ENCODE data around the gene OAF. TPM values are rescaled to one million over a fixed set of nuclear protein-coding genes. Genes with fewer than 3 reads are reported as not detected.

Gene OAF
- total RNA-seq, 2 donors from 2014 or later, result 1.3 to 3.8 TPM

DNA sequence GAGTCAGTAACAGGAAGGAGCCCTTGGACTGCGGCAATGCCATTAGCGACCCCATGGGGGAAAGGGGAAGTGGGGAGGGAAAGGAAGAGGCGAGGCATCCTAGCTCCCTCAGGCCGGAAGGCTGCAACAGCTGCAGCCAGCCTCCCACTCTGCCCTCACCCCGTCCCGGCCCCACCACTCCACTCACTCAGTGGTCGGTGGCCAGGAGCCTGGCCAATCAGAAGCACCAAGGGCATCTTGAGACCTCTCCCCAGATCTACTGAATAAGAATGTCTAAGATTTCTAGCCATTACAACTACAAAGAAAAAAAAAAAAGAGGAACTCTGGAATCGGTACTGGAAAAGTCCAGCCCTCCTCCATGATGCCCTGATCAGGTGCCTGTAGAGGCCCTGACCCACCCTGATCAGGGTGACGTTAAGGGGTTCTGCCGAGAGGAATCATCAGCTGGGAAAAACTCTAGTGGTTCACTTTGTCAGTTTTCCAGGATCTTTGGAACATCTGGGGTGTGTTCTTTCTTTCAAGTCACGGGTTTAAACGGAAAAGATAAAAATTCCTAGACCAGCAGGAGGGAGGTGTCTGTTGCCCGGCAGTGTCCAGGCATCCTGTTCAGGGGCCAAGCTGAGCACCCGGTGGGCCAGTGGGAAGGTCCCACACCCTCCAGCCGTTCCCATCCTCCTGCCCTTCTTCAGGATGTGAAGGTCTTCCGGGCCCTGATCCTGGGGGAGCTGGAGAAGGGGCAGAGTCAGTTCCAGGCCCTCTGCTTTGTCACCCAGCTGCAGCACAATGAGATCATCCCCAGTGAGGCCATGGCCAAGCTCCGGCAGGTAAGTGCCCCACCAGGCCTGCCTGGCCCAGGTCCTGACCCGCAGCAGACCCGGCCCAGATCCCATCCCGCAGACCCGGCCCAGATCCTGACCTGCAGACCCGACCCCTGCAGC, 14.4 kb downstream of the OAF start:
- ATAC-seq (no peak), DNase-seq (no peak)
- H3K27ac Mint-ChIP-seq, result no peak overlapping the region
- peaks cover 33% of the 10 kb centered on the region for H3K27me3 Mint-ChIP-seq
- peaks cover 9% of the 10 kb centered on the region for H3K4me1 Mint-ChIP-seq
- H3K36me3 Mint-ChIP-seq (ENCODE audit: low read depth), result peaks cover 2% of the 10 kb centered on the region
- no peaks in the 10 kb centered on the region for H3K9me3 ChIP-seq (ENCODE audit: control insufficient read depth, low read length, poor library complexity, severe bottlenecking)
- H3K4me3 Mint-ChIP-seq, result no peak overlapping the region

DNA sequence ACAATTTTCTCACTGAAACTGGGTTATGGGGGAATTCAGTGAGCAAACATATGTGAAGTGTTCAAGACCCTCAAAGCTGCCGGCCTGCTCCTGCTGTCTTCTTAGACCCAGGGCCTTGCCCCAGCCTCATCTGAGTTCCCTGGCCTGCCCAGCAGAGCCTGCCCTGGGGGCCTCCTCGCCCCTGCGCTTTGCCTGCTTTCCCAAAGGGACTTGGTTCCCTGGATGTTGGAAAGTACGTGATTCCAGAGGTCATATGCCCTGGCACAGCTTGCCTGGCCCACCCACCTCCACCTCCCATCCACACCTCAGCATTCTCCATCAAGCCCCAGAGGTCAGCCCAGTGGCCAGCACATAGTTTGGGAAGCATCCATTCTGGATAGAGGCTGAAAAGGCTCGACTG, 15.4 kb downstream of the OAF start:
- no peaks in the 10 kb centered on the region for H3K9me3 ChIP-seq (ENCODE audit: control insufficient read depth, low read length, poor library complexity, severe bottlenecking)
- ATAC-seq (no peak), DNase-seq (no peak)
- Mint-ChIP-seq H3K4me3 (no peak overlapping the region), H3K36me3 (ENCODE audit: low read depth) (peaks cover 2% of the 10 kb centered on the region), H3K4me1 (peaks cover 5% of the 10 kb centered on the region), H3K27me3 (peaks cover 38% of the 10 kb centered on the region), H3K27ac (no peak overlapping the region)

DNA sequence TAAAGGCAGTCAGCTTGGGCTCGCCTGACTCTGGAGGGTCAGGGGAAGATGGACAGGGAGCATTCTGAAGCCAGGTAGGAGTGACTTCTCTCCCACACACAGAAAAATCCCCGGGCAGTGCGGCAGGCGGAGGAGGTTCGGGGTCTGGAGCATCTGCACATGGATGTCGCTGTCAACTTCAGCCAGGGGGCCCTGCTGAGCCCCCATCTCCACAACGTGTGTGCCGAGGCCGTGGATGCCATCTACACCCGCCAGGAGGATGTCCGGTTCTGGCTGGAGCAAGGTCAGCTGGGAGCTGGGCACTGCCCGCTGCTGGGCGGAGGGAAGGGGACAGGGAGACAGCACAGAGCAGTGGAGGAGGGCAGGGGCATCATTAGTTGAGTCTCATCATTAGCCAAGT, 15.9 kb downstream of the OAF start:
- no peaks in the 10 kb centered on the region for H3K9me3 ChIP-seq (ENCODE audit: control insufficient read depth, low read length, poor library complexity, severe bottlenecking)
- no peak overlapping the region for H3K4me3 Mint-ChIP-seq
- ATAC-seq (no peak), DNase-seq (no peak)
- no peak overlapping the region for H3K27ac Mint-ChIP-seq
- peaks cover 5% of the 10 kb centered on the region for H3K4me1 Mint-ChIP-seq
- peaks cover 2% of the 10 kb centered on the region for H3K36me3 Mint-ChIP-seq (ENCODE audit: low read depth)
- H3K27me3 Mint-ChIP-seq, result peaks cover 38% of the 10 kb centered on the region

DNA sequence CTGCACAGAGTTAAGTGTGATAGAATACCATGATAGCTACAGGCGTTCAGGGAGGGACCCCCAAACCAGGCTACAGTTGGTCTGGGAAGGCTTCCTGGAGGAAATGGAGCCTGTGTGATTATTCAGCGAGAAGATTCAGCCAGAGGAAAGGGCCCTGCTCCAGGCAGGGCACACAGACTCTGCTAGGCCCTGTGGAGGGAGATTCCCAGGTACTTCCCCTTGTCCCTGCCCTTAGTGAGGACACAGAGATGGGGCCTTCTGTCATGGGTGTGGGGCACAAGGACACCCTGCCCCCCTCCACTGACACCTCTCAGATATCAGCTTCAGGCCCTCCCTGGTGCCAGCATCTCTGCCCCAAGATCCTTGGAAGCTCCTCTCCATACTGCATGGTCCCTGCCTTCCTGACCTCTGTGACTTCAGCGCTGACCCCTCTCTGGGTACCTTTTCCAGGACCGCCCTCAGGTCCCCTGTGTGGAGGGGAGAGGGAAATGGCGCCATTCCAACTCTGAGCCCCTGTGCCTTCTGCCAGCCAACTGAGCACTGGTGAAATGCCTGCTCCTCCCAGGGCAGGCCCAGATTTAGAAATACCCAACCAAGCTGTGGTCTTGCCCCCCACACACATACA, 16.5 kb downstream of the OAF start:
- no peak for DNase-seq
- no peaks in the 10 kb centered on the region for H3K9me3 ChIP-seq (ENCODE audit: control insufficient read depth, low read length, poor library complexity, severe bottlenecking)
- H3K36me3 Mint-ChIP-seq (ENCODE audit: low read depth), result peaks cover 2% of the 10 kb centered on the region
- H3K4me1 Mint-ChIP-seq, result peaks cover 5% of the 10 kb centered on the region
- peaks cover 40% of the 10 kb centered on the region for H3K27me3 Mint-ChIP-seq
- no peak for ATAC-seq
- no peak overlapping the region for H3K4me3 Mint-ChIP-seq
- H3K27ac Mint-ChIP-seq, result no peak overlapping the region

DNA sequence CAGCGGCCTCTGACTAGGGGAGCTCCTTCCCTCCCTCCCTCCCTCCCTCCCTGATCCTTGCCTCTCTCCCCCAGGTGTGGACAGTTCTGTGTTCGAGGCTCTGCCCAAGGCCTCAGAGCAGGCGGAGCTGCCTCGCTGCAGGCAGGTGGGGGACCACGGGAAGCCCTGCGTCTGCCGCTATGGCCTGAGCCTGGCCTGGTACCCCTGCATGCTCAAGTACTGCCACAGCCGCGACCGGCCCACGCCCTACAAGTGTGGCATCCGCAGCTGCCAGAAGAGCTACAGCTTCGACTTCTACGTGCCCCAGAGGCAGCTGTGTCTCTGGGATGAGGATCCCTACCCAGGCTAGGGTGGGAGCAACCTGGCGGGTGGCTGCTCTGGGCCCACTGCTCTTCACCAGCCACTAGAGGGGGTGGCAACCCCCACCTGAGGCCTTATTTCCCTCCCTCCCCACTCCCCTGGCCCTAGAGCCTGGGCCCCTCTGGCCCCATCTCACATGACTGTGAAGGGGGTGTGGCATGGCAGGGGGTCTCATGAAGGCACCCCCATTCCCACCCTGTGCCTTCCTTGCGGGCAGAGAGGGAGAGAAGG, 18.1 kb downstream of the OAF start:
- Mint-ChIP-seq H3K27ac (no peak overlapping the region), H3K4me1 (peaks cover 5% of the 10 kb centered on the region), H3K4me3 (no peak overlapping the region), H3K27me3 (peaks cover 50% of the 10 kb centered on the region), H3K36me3 (ENCODE audit: low read depth) (peaks cover 2% of the 10 kb centered on the region)
- H3K9me3 ChIP-seq (ENCODE audit: control insufficient read depth, low read length, poor library complexity, severe bottlenecking), result no peaks in the 10 kb centered on the region
- ATAC-seq (no peak), DNase-seq (no peak)

DNA sequence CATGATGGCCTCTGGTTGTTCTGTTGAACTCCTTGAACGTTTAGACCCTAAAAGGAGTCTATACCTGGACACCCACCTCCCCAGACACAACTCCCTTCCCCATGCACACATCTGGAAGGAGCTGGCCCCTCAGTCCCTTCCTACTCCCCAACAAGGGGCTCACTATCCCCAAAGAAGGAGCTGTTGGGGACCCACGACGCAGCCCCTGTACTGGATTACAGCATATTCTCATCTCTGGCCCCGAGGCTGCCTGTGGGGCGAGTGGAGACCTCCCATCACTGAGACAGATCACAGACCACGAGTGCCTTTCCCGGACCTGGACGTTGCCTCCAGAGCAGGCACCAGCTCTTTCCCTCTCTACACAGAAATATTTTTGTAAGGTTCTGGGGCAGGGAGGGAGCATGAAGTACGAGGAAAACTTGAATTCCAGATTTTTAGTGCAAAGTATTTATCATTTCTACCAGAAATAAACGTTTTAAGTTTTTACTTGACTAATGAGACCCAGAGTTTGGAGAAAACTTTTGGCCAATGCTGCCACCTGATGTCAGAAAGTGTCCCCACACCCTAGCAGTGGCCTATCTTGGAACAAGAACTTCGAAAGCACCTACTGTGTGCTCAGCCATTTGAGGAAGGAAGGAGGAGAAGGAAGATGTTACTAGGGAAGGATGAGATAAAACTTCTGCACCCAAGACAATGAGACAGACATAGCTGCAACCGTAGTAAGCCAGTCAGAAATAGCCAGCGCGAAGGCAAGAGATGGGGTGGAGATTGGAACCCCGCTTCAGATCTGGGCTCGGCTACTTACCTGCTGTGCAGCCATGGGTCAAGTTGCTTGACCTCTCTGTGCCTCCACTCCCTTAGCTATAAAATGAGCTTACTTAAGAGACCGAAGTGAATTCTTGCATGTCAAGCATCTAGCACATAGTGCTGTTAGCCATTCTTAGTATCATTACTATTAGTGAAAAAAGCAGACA, 18.9 kb downstream of the OAF start:
- H3K36me3 Mint-ChIP-seq (ENCODE audit: low read depth), result peaks cover 5% of the 10 kb centered on the region
- ATAC-seq, result no peak

DNA sequence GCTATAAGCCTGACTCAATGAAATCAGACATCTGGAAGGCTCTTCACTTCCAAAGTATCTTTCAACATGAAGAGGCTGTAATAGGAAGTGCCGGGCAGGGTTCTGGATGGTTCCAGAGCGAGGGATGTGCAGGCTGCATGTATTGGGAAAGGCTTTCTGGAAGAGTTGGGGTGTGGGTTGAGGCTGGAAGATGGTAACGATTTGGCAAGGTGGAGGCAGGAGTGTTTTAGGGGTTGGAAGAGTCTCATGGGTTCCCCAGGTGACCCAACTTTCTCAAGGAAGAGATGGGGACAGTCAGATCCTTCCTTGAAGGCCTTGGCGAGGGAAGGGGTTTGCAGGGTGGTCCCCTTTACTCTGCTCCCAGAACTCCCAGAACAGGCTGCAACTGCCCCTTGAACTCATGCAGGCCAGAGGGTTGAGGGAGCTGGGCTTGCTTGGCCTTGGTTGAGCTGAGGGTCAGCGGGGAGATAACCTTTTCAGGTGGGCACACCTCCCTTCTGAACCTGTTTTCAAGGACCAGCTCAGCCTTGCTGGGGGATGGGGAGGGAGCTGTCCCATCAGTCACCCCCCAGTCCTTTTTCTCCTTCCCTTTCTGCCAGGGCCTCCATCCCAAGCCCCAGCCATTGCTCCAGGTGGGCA, 19.7 kb downstream of the OAF start:
- H3K4me3 Mint-ChIP-seq, result no peak overlapping the region
- no peaks in the 10 kb centered on the region for H3K4me1 Mint-ChIP-seq
- H3K27me3 Mint-ChIP-seq, result peaks cover 52% of the 10 kb centered on the region
- ATAC-seq (no peak), DNase-seq (no peak)
- H3K36me3 Mint-ChIP-seq (ENCODE audit: low read depth), result peaks cover 5% of the 10 kb centered on the region
- H3K9me3 ChIP-seq (ENCODE audit: control insufficient read depth, low read length, poor library complexity, severe bottlenecking), result no peaks in the 10 kb centered on the region
- no peak overlapping the region for H3K27ac Mint-ChIP-seq

More for the DNA sequence above, 18.9 kb downstream of the OAF start:
- no peak overlapping the region for H3K4me3 Mint-ChIP-seq
- H3K9me3 ChIP-seq (ENCODE audit: control insufficient read depth, low read length, poor library complexity, severe bottlenecking), result no peaks in the 10 kb centered on the region
- peaks cover 2% of the 10 kb centered on the region for H3K4me1 Mint-ChIP-seq
- no peak overlapping the region for H3K27ac Mint-ChIP-seq
- DNase-seq, result no peak
- peaks cover 50% of the 10 kb centered on the region for H3K27me3 Mint-ChIP-seq

DNA sequence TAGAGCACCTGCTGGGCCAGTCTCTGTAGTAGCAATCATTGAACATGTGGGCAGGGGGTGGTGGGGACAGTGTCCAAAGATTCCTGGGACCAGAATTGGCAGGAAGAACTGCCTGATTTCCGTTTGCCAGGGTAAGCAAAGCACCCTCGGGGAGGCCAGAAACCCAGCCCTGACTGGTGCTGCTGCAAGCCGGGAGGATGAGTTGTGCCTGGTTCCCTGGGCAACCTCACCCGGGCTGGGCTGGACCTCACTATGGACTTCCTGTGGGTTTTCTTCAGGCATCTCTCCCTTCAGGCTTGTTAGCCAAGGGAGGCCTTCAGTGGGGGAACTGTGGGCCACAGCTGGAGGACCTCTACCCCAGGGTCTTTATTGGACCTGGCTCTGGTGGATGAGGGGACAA, 21.1 kb downstream of the OAF start:
- Mint-ChIP-seq H3K4me1 (no peaks in the 10 kb centered on the region), H3K4me3 (no peak overlapping the region), H3K27me3 (peaks cover 52% of the 10 kb centered on the region), H3K27ac (no peak overlapping the region), H3K36me3 (ENCODE audit: low read depth) (peaks cover 3% of the 10 kb centered on the region)
- ATAC-seq, result no peak
- no peak for DNase-seq
- no peaks in the 10 kb centered on the region for H3K9me3 ChIP-seq (ENCODE audit: control insufficient read depth, low read length, poor library complexity, severe bottlenecking)

DNA sequence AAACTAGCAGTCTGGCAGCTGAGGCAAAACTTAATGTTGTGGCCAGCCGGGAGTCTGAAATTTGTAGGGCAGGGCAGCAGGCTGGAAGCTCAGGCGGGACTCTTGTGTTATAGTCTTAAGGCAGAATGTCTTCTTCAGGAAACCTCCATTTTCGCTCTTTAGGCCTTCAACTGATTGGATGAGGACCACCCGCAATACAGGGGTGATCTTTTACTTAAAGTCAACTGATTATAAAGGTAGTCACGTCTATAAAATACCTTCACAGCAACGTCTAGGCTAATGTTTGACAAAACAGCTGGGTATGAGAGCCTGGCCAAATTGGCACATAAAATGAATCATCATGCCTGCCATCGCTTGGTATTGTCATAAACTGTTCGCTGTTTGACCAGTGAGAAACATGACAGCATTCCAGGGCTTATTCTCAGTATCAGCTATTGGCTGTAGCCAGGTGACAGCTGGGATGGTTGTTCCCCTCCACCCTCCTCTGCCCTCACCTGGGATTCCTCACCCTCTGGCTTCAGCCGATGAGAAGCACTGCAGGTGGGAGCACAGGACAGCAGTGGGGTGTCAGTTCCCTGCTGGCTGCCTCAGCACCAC, 22.5 kb downstream of the OAF start:
- H3K4me3 Mint-ChIP-seq, result no peak overlapping the region
- no peaks in the 10 kb centered on the region for H3K4me1 Mint-ChIP-seq
- no peak overlapping the region for H3K27ac Mint-ChIP-seq
- DNase-seq (no peak), ATAC-seq (no peak)
- peaks cover 6% of the 10 kb centered on the region for H3K36me3 Mint-ChIP-seq (ENCODE audit: low read depth)
- H3K9me3 ChIP-seq (ENCODE audit: control insufficient read depth, low read length, poor library complexity, severe bottlenecking), result no peaks in the 10 kb centered on the region
- H3K27me3 Mint-ChIP-seq, result peaks cover 62% of the 10 kb centered on the region

DNA sequence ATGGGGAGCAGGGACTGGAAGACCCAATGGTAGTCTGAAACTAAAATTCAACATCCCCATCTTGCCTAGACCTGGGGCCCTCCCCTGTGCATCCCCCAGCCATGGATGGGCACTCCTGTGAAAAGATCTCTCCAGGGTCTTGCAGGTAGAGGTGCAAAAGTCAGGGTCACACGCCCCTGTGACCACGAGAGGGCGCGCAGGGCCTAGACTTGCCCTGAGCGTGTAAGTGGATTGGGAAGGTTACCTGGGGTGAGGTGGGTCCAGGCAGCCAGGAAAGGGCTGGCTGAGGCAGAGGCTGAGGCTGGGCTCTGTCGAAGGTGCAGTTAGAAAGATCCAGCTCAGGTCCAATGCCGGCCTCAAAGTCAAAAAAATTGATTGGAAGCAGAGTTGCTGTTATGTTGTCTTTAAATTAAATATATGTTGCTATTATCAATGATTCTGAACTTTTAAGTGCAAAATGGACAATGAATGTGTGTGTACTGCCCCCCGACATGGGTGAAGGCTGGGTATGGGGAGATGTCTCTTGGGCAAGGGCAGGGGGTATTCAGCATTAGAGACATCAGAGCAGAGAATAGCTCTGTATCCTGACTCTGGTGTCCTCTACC, 24.3 kb downstream of the OAF start:
- Mint-ChIP-seq H3K27me3 (peaks cover 64% of the 10 kb centered on the region), H3K4me1 (no peaks in the 10 kb centered on the region), H3K36me3 (ENCODE audit: low read depth) (peaks cover 12% of the 10 kb centered on the region), H3K4me3 (no peak overlapping the region), H3K27ac (peak overlapping the region; percentile 54)
- H3K9me3 ChIP-seq (ENCODE audit: control insufficient read depth, low read length, poor library complexity, severe bottlenecking), result no peaks in the 10 kb centered on the region
- peak in 1 of 3 donors; percentile 39 for DNase-seq
- peak; percentile 69 for ATAC-seq

DNA sequence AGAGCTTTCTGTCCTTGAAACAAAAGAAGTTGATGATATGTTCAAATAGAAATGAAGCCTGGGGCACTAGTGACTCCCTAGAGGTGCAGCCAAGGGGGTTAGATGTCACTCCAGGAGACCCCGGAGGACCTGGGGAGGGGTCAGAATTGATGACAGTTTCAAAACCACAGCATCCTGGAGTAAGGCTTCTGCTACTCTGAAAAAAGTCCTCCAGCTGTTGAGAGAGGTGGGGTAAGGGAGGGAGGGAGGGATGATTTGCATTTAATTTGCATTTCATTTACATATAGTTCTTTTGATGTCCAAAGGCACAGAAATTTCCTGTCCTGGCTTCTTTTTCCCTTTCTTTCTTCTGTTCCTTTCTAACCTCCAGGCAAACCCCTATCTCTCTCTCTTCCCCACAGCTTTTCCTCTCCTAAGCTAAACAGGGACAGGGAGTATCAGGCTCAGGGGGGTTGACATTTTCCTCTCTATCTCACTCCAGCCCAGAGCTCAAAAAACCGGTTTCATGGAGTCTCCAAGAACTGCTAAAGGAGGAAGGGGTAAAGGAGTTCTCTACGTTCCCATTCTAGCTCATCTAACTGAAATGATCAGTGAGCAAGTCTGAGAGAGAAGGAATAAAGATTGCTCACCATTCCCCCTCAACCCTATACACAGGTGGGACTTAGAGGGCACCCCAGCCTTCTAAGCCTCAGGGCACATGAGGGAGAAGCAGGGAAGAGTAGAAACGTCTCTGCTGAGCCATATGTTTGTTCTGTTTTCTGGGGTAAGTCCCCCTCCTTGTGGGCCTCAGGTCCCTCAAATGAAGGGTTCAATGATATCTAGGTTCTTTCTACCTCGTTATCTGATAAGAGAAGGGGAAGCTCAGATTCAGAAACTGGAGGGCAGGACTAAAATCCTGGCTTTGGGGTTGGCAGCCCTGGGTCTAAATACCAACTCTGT, 25.6 kb downstream of the OAF start:
- no peaks in the 10 kb centered on the region for H3K9me3 ChIP-seq (ENCODE audit: control insufficient read depth, low read length, poor library complexity, severe bottlenecking)
- peaks cover 71% of the 10 kb centered on the region for H3K27me3 Mint-ChIP-seq
- peaks cover 16% of the 10 kb centered on the region for H3K36me3 Mint-ChIP-seq (ENCODE audit: low read depth)
- no peak overlapping the region for H3K4me3 Mint-ChIP-seq
- H3K27ac Mint-ChIP-seq, result peak overlapping the region; percentile 45
- peaks cover 2% of the 10 kb centered on the region for H3K4me1 Mint-ChIP-seq
- DNase-seq (no peak), ATAC-seq (no peak)
